Loucy (cell line): ENCODE data around the gene GNB1.

Experiments
- CTCF ChIP-seq: fragments of 200-600 bp; sonication (generic); conservative IDR thresholded peaks from 2 replicates; pipeline ENCODE4 v1.5.1; 2014; ENCODE audit warnings: mild to moderate bottlenecking, antibody characterized with exemption, low read length
- EZH2phosphoT487 ChIP-seq: fragments of 200-600 bp; IDR thresholded peaks from 2 replicates; pipeline ENCODE4 v1.6.1; 2018; ENCODE audit warnings: antibody characterized with exemption, mild to moderate bottlenecking, moderate library complexity, borderline replicate concordance

DNA sequence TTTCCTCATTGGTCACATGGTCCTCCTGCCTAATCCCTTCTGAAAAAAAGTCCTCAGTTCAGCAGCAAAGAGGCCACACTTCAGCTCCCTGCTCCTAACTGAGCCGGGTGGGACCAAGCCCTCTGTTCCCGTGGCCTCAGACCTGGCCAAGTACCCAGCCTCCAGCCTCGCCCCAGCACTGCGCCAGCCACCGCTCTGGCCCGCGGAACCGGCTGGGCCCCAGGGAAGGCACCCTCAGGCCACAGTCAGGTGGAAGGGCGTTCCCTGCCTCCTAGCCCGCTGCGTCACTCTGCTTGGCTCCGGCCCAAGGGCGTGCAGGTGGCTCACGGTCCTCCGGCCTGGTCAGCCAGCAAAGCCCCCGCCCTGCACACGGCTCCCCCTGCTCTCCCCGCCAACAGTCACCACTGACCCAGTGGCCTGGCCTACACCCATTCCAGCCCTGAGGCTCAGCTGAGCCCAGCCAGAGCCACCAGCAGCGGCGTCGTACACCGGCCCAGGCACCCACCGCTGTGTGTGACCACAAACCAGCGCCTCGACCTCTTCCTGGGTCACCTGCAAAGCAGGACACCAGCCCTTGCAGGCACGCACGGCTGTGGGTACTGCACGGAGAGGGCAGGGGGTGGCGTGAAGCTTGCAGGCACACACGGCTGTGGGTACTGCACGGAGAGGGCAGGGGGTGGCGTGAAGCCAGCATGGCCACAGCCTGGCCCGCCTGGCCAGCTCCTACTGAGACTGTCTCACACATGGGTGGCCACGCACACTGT lies 132.0 kb downstream of the GNB1 start:
- TF ChIP-seq CTCF (no peak), EZH2phosphoT487 (no peak)
